Tongue (tissue), 3 donors: ENCODE results near the gene IFT172. TPM values are rescaled to one million over a fixed set of nuclear protein-coding genes. Genes with fewer than 3 reads are reported as not detected.
"Not testable (repeated sequence)": the region's sequence is repeated elsewhere in the genome, so short reads cannot be mapped to it uniquely, and the experiment has no call there.

Source experiments
- DNase-seq: peaks from one replicate; pipeline ENCODE4 v3.0.0-alpha.2; 2015
- small RNA-seq: library from RNA; depleted of rRNA; stranded (forward); fragments of <200 nt; gene quantifications from one replicate; pipeline ENCODE3, GENCODE V24; 2014; ENCODE audit warnings: low replicate concordance
- total RNA-seq: library from RNA; depleted of rRNA; stranded (reverse); fragments of >200 nt; gene quantifications from one replicate; pipeline ENCODE4 v1.2.3, GENCODE V29; 2014

IFT172 gene
- total RNA-seq, 1 donor from 2014 or later = 23.1 TPM

DNA sequence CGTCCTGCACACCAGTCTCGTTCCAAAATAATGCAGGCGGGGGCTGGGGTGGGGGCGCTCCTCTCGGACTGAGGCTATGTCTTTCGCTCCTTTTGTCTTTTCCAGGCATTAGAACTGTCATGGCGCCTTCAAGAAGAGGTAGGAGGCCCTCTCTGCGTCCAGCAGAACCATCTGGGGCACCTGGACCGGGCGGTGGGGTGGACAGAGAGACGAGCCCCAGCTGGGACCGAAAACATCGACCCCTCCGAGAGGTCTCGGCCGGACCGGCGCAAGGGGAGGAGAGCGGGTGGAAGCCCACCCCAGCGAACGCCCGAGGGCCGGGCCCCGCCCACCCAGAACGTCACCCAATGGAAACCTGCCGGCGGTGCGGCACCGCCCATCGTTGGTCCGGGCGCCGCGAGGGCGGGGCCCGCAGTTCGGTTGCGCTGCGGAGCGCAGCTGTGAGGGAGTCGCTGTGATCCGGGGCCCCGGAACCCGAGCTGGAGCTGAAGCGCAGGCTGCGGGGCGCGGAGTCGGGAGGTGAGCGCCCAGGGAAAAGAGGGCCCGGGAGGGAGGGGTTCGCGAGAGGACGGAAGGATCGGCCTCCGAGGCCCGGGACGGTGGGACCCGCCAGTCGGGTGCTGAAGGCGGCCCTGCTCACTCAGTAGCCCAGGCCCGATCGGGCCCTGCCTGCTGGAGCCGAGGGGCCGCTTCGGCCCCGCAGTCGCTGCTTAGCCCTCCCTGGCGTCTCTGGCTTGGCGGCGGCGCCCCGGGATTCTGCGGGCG is 61.1 kb downstream of the IFT172 start, which contains the start of gene NRBP1:
Gene NRBP1, plus strand, starts transcription at position 419 of the 765 bp plus-strand sequence. CDS start 4,643 bp downstream, outside the sequence.
- DNase-seq = peak; percentile 97

DNA sequence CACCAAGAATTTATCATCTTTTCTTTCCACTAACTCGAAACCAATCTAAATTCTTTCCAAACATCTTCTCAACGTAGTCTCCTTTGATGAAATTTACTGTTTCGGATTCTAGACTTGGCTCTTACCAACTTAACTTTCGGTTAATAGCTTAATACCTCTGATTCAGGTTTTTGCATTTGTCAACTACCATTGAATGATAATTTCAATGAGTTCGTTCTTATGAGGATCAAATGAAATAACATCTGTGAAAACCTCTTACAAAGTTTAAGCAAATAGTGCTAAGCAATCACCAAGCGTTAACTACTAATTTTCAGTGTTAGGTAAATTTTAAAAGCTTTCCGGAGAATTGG is 61.7 kb downstream of the IFT172 start:
- no peak for DNase-seq

DNA sequence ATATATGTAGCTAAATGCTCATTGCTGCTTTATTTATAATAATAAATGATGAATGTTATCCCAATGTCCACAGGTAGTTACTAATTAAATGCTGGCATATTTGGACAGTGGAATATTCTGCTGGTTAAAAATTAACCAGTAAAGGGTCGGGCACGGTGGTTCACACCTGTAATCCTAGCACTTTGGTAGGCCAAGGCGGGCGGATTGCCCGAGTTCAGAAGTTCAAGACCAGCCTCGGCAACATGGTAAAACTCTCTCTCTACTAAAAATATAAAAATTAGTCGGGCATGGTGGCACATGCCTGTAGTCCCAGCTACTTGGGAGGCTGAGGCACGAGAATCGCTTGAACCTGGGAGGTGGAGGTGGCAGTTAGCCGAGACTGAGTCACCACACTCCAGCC is 64.5 kb downstream of the IFT172 start:
- not testable (repeated sequence) for DNase-seq

DNA sequence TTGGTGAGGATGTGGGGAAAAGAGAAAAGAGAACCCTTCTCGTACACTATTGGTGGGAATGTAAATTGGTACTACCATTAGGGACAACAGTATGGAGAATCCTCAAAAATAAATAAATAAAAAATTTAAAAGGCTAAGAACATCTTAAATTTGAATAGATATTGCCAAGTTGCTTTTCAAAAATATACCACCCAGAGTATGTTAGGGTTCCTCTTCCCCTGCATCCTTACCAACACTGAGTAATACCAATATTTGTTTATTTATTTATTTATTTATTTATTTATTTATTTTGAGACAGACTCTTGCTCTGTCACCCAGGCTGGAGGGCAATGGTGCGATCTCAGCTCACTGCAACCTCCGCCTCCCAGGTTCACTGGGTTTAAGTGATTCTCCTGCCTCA is 66.6 kb downstream of the IFT172 start:
- no peak for DNase-seq

DNA sequence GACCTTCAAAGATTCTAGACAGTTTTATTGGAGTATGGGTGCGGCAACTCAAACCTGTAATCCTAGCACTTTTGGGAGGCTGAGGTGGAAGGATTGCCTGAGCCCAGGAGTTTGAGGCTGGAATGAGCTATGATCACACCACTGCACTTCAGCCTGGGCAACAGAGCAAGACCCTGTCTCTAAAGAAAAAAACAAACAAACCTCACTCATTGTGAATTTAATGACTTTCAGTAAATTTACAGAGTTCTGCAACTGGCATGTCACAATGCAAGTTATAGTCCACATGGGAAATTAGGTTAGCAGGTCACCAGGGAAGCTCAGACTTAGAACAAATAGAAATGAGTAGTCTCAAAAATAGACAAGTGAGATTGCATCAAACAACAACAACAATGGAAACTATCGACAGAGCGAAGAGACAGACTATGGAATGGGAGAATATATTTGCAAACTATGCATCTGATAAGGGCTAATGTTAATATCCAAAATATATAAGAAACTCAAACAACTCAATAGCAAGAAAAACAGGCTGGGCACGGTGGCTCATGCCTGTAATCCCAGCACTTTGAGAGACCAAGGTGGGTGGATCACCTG is 67.8 kb downstream of the IFT172 start:
- DNase-seq = no peak

DNA sequence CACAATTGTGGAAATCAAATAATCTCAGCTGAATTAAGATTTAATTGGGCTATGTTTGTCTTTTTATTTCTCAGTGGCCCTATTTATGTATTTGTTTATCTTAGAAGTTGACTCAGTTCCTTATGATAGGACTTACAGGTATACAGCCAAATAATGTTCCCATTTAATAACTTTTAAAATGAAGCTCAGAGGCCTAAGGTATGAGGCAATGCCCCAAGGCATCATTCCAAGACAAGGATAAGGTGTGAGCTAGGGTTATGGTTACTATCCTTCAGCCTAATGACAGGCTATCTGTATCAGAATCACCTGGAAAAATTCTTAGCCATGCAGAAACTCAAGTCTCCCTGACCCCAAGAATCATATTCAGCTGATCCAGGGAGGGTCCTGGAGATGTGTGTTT is 68.5 kb downstream of the IFT172 start:
- DNase-seq = no peak

DNA sequence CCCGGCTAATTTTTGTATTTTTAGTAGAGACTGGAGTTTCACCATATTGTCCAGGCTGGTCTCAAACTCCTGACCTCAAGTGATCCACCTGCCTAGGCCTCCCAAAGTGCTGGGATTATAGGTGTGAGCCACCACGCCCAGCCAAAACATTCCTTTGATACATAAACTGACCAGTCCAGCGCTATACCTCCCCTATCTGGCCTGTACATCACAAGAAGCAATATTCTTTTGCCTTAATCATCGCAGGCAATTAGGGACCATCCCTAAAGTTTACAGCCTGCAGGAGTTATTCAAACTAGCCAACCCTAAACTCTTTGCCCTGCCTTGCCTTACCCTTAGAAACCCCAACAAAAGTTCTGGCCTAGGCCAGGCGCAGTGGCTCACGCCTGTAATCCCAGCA is 73.4 kb downstream of the IFT172 start:
- DNase-seq = no peak

DNA sequence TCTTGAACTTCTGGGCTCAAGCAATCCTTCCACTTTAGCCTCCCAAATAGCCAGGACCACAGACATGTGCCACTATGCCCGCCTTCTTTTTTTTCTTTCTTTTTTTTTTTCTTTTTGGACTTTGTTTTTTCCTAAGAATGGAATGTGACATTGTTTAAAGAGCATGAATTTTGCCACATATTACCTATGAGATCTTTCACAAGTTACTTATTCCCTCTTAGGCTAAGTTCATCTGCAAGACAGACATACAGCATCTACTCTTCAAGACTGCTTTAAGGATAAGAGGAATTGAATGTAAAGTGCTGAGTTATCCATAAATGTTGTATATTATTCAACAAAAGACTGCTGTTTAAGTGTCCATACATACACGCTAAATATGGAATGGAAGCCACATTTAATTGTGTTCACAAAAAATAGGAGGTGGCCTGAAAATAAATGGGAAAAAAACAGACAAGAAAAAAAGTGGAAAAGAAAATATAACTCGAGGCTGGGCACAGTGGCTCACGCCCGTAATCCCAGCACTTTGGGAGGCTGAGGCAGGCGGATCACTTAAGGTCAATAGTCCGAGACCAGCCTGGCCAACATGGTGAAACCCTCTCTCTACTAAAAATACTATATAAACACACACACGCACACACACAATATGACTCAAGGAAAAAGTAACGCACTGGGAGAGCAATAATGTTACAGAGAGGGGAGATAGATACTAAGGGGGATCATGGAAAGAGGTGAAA is 77.0 kb downstream of the IFT172 start:
- no peak for DNase-seq

DNA sequence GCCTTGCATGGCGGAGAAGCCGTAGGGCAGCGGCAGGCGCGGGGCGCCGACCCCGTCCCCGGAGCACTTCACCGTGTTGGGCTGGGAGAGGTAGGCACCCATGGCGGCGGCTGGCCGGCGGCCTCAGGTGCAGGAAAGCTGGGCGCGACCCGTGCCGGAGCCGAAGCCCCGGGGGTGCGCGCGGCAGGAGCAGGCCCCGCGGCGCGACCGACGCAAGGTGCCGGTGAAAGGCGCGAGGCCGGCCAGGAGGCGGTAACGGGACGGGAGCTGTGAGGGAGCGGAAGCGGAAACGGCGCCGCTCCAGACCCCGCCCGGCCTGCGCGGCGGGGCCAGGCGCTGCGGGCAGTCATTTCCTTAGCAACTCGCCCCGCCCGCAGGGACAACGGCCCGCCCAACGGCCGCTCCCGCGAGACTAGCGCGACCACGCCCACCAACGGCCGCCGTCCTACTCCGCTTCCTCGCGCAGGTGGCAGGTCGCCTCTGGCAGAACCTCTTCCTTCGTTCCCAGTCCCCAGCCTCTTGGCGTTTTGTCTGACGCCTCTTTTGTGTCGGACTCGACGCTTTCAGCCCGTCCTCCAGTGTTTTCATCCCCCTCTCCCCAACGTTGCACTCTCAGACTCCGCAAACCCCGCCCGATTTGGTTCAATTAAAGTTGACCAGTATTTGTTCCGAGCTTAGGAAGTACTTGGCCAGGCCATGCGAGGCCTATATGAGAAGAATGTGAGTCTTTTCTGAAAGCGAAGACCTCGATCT is 80.0 kb downstream of the IFT172 start, which contains the start of gene PPM1G:
Gene PPM1G, minus strand, starts transcription at position 271 of the 753 bp plus-strand sequence. Its CDS starts 169 bp downstream, at position 102.
- DNase-seq = peak; percentile 97

DNA sequence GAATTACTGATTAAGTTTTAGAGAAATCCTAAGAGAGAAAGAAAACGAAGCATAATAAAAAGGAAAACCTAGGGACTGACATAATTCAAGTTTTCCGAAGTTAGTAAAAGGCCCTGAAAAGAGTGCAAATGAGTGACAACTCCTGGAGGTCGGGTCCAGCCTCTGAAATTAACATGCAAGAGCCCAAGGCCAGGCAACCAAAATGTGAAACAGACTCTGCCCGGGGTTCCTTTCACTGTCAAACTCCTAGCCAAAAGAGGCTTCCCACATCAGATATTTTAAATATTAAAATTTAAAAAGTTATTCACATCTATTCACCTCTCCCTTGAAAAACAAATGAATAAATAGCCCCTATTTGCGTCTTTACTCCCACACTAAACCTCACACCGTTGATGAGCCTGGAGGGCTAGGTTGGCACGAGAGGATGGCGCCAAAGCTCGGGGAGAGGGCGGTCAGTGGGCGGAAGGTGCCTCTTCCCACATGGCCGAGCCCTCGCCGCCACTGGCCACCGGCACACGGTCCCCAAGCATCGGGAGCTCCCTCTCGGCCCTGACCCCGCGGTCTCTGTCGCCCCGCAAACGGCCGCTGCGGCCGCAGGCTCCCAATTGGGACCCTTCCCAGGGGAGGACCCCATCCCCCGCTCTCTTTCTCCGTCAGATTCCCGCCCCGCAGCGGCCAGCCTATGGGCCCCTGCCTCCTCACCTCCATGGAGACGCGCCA is 80.8 kb downstream of the IFT172 start:
- peak; percentile 8 for DNase-seq

DNA sequence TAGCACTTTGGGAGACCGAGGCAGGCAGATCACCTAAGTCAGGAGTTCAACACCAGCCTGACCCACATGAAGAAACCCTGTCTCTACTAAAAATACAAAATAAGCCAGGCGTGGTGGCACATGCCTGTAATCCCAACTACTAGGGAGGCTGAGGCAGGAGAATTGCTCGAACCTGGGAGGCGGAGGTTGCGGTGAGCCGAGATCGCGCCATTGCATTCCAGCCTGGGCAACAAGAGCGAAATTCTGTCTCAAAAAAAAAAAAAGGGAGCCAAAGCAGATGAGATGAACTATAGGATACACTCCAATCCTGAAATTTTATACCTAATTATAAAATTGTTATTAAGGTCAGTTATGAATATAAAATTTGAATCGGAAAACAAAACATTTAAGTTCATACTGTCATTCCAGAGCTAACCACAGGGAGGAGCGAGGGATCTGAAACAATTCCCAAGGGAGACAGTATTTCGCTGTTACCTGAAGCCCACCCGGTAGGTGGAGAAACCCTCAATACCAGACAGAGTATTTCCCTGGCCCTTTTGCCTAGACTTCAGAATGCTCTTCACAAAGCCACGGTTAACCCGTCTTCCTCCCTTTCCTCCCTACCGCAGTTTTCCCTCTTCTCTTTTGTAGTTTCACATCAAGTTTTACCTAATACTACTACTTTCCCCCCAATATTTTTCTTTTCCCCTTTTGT is 81.6 kb downstream of the IFT172 start:
- DNase-seq = peak; percentile 59

DNA sequence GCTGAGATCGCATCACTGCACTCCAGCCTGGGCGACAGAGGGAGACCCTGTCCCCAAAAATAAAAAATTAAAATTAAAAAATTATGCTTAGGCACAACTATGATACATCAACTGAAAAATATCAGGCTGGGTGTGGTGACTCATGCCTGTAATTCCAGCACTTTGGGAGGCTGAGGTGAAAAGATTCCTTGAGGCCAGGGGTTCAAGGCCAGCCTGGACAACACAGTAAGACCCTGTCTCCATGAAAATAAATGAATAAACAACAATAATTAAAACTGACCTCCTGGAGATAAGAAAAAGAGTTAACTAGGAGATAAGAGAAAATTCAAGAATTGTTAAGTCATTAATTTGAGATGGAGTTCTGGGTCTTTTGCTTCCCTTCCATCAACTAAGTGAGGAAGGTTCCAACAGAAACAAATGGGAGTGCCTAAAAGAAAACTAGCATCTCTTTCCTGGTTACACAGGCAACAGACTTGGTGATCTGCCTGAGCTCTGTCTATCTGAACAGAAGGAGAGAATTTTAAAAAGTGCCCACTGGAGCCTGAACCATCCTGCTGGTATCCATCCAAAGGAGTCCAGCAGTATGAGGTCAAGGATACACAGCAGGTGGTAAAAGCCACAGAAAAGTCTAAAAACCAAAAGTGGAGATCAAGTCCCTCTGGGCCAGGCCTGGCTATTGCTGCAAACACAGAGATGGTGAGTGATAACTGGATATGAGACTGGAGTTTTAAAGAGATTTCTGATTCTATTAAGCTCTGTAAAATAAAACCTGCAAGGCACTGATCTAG is 89.0 kb downstream of the IFT172 start:
- no peak for DNase-seq

DNA sequence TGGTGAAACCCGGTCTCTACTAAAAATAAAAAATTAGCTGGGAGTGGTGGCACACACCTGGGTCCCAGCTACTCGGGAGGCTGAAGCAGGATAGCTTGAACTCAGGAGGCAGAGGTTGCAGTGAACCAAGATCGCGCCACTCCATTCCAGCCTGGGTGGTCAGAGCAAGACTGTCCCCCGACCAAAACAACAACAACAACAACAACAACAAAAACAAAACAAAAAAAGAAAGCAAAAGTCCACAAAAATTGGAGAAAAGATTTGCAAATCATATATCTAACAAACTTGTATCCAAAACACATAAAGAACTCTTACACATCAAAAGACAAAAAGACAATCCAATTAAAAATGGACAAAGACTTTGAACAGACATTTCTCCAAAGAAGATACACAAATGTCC is 90.6 kb downstream of the IFT172 start:
- no peak for DNase-seq

Small RNAs within 50 kb of the gene (small RNA-seq; reads per million reads assigned to genes)
- gene RNU6-986P = not detected

Other genes with a start within 250 kb of the IFT172 start
- not detected for gene SLC30A3, start 226.7 kb downstream of the IFT172 start, total RNA-seq
- gene DNAJC5G, start 214.3 kb downstream of the IFT172 start, total RNA-seq = not detected
- 40.5 TPM for gene TRIM54, start 207.3 kb downstream of the IFT172 start, total RNA-seq
- not detected for gene UCN, start 181.3 kb downstream of the IFT172 start, total RNA-seq
- gene MPV17, start 166.6 kb downstream of the IFT172 start, total RNA-seq = 34.6 TPM
- 30.3 TPM for gene GTF3C2, start 133.0 kb downstream of the IFT172 start, total RNA-seq
- gene EIF2B4, start 119.4 kb downstream of the IFT172 start, total RNA-seq = 21.2 TPM
- 80.9 TPM for gene SNX17, start 119.1 kb downstream of the IFT172 start, total RNA-seq
- 9.4 TPM for gene ZNF513, start 109.0 kb downstream of the IFT172 start, total RNA-seq
- gene PPM1G, start 80.2 kb downstream of the IFT172 start, total RNA-seq = 41.3 TPM
- gene NRBP1, start 61.1 kb downstream of the IFT172 start, total RNA-seq = 93.0 TPM
- 6.2 TPM for gene KRTCAP3, start 47.4 kb downstream of the IFT172 start, total RNA-seq
- gene FNDC4, start 5.5 kb upstream of the IFT172 start, total RNA-seq = 9.5 TPM
- not detected for gene GCKR, start 7.1 kb upstream of the IFT172 start, total RNA-seq
- 62.3 TPM for gene ZNF512, start 93.3 kb upstream of the IFT172 start, total RNA-seq
- 5.7 TPM for gene CCDC121, start 139.3 kb upstream of the IFT172 start, total RNA-seq
- 24.3 TPM for gene GPN1, start 139.3 kb upstream of the IFT172 start, total RNA-seq
- gene SUPT7L, start 173.9 kb upstream of the IFT172 start, total RNA-seq = 22.4 TPM
- gene SLC4A1AP, start 174.1 kb upstream of the IFT172 start, total RNA-seq = 29.7 TPM